Stimulated activated memory B cell treated with anti-CD40 and anti-IgM and Interleukin-4, amounts not matched to agents 10 μg/mL and 1 μg/mL and 100 μg/mL, for 72 hours (primary cell): ENCODE data around the gene OR51D1.

Experiments used
- ATAC-seq: fragments of 150-1000 bp; cut with Tn5 transposase; 2 replicates; pipeline ENCODE4 v1.10.0; 2021
- H3K27ac Mint-ChIP-seq: one replicate; pipeline ENCODE4 v1.8.0; 2022; ENCODE audit warnings: mild to moderate bottlenecking, mixed read lengths
- H3K27me3 Mint-ChIP-seq: one replicate; pipeline ENCODE4 v1.8.0; 2022; ENCODE audit warnings: mixed read lengths
- H3K36me3 Mint-ChIP-seq: one replicate; pipeline ENCODE4 v1.8.0; 2022; ENCODE audit warnings: mixed read lengths
- H3K4me1 Mint-ChIP-seq: one replicate; pipeline ENCODE4 v1.8.0; 2022; ENCODE audit warnings: mixed read lengths
- H3K4me3 Mint-ChIP-seq: one replicate; pipeline ENCODE4 v1.8.0; 2022; ENCODE audit warnings: mild to moderate bottlenecking, moderate library complexity, mixed read lengths
- H3K9me3 Mint-ChIP-seq: one replicate; pipeline ENCODE4 v1.8.0; 2022; ENCODE audit warnings: mixed read lengths

OR51D1 gene

DNA sequence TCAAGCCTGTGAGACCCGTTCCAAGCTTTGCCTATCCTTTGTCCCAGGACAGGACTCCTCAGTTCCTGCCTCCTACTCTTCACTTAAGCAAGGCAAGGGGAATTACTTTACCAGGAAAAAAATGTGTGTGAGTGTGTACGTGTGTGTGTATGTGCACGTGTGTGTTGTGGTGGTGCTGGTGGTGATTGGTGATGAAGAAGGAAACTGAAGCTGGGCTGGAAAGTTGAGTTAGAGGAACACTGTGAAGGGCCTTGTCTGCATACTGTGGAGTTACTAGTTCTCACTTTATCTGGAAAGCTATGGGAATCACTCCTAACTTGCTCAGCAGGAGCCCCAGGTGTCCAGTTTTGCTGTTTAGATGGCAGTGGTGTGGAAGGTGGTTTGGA, 378 bp downstream of the OR51D1 start:
- no peak for ATAC-seq
- H3K4me1 Mint-ChIP-seq, result no peaks in the 10 kb centered on the region

DNA sequence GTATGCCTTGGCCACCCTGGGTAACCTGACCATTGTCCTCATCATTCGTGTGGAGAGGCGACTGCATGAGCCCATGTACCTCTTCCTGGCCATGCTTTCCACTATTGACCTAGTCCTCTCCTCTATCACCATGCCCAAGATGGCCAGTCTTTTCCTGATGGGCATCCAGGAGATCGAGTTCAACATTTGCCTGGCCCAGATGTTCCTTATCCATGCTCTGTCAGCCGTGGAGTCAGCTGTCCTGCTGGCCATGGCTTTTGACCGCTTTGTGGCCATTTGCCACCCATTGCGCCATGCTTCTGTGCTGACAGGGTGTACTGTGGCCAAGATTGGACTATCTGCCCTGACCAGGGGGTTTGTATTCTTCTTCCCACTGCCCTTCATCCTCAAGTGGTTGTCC, 2.7 kb downstream of the OR51D1 start:
- ATAC-seq, result no peak
- H3K4me1 Mint-ChIP-seq, result no peaks in the 10 kb centered on the region

More for the DNA sequence above, 378 bp downstream of the OR51D1 start:
- H3K36me3 Mint-ChIP-seq, result no peaks in the 10 kb centered on the region
- no peaks in the 10 kb centered on the region for H3K27me3 Mint-ChIP-seq
- H3K4me3 Mint-ChIP-seq, result no peak overlapping the region
- H3K27ac Mint-ChIP-seq, result no peak overlapping the region
- H3K9me3 Mint-ChIP-seq, result no peaks in the 10 kb centered on the region

DNA sequence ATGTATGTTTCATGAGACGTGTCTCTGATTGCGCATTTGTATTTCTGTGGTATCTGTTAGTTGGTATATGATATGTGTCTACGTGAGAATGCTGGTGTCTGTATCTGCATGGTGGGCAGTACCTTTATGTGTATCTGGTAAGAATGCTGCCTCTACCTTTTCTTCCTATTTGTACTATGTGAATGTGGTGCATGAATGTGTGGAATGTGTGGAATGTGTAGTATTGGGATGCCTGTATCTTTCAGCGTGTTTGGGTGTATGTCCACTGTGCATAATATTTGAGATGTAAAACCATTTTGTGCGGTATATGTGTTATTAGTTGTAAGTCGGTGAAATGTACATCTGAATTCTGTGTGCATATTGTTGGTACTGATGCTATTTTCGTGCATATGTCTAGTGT, 4.2 kb downstream of the OR51D1 start:
- Mint-ChIP-seq H3K27ac (no peak overlapping the region), H3K36me3 (no peaks in the 10 kb centered on the region), H3K4me3 (no peak overlapping the region), H3K27me3 (peaks cover 9% of the 10 kb centered on the region), H3K9me3 (no peaks in the 10 kb centered on the region), H3K4me1 (no peaks in the 10 kb centered on the region)
- ATAC-seq, result no peak

More for the DNA sequence above, 2.7 kb downstream of the OR51D1 start:
- Mint-ChIP-seq H3K27ac (no peak overlapping the region), H3K4me3 (no peak overlapping the region), H3K36me3 (no peaks in the 10 kb centered on the region), H3K9me3 (no peaks in the 10 kb centered on the region), H3K27me3 (peaks cover 4% of the 10 kb centered on the region)

DNA sequence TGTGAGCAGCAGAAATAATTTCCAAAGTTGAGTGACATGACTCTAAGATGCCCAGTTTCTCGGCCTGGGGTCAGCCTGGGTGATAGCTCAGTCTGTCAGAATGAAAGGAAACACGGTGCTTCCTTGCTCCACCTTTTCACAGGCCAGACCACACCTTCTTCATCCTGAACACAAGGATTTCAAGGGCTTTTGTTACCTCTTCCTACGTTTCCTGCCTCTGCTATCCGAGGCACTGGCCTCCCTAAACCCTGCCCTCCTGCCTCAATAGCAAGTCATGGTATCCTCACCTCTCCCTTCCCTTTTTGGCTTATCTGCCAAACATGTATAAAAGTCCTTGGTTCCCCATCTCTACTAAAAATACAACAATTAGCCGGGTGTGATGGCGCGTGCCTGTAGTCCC, 4.8 kb downstream of the OR51D1 start:
- Mint-ChIP-seq H3K27ac (no peak overlapping the region), H3K4me1 (no peaks in the 10 kb centered on the region), H3K27me3 (peaks cover 9% of the 10 kb centered on the region), H3K9me3 (no peaks in the 10 kb centered on the region), H3K36me3 (no peaks in the 10 kb centered on the region), H3K4me3 (no peak overlapping the region)
- ATAC-seq, result no peak

DNA sequence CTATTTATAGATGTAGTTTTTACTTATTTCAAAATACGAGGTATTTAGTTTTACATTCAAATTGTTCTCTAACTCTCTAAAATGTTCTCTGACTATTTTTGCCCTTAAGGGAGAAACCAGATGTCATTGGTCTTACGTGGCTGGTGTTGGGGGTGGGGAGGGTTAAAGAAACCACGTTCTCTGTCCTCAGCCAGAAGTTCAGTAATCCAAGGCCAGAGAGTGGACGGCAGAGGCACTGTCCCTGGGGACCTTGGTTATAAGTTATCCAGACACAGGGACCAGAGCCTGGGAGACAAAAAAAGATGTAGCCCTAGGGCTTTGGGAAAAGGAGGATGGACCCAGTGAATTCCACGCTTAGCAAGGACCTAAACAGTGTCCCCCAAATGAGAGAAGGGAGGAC, 5.8 kb downstream of the OR51D1 start:
- Mint-ChIP-seq H3K36me3 (no peaks in the 10 kb centered on the region), H3K4me3 (no peak overlapping the region)

DNA sequence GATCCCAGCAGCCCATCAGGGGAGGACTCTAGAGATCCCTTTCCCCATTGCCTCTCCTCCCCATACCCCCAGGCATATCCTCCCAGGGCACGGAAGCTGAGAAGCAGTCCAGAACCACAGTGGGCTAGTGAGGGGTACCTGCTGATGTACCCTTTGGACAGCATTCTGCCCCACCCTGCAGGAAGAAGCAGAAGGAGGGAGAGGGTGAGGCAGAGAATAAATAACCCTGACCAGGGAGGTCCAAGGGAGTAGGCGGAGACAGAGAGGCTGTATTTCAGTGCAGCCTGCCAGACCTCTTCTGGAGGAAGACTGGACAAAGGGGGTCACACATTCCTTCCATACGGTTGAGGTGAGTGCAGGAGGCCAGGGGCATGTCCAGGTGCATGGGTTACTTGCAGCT, 6.4 kb downstream of the OR51D1 start, which contains the start of gene OR51E1:
TSS of gene OR51E1 (plus strand) at position 301 of the 400 bp plus-strand sequence. CDS start 8,545 bp downstream, outside the sequence.
- peaks cover 9% of the 10 kb centered on the region for H3K27me3 Mint-ChIP-seq
- H3K36me3 Mint-ChIP-seq, result no peaks in the 10 kb centered on the region
- no peaks in the 10 kb centered on the region for H3K9me3 Mint-ChIP-seq
- H3K4me1 Mint-ChIP-seq, result no peaks in the 10 kb centered on the region
- no peak within 1 kb of the TSS for H3K4me3 Mint-ChIP-seq
- peak; percentile 13 for ATAC-seq
- H3K27ac Mint-ChIP-seq, result no peak within 1 kb of the TSS

More for the DNA sequence above, 5.8 kb downstream of the OR51D1 start:
- H3K27ac Mint-ChIP-seq, result no peak overlapping the region
- H3K9me3 Mint-ChIP-seq, result no peaks in the 10 kb centered on the region
- H3K4me1 Mint-ChIP-seq, result no peaks in the 10 kb centered on the region
- H3K27me3 Mint-ChIP-seq, result peaks cover 9% of the 10 kb centered on the region
- ATAC-seq, result no peak

DNA sequence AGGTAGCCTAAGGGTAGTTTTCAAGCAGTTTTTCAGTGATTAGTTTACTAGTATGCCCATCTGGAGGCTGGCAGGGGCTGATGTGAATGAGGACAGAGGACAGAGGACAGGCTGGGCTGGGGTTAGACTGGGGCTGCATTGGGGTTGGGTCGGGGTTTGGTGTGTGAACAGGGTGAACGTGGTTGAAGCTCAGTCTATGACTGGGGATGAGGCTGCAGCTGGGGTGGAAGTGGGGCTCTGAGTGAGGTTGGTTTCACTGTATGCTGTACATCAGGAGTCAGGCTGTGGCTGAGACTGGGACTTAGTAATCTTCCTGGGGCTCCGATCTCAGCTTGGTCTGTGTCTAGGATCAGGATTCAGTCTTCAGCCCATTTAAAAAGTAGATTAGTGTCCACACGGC, 7.0 kb downstream of the OR51D1 start:
- Mint-ChIP-seq H3K36me3 (no peaks in the 10 kb centered on the region), H3K27ac (no peak overlapping the region), H3K4me3 (no peak overlapping the region), H3K27me3 (peaks cover 9% of the 10 kb centered on the region), H3K9me3 (no peaks in the 10 kb centered on the region), H3K4me1 (no peaks in the 10 kb centered on the region)
- ATAC-seq, result peak; percentile 25

DNA sequence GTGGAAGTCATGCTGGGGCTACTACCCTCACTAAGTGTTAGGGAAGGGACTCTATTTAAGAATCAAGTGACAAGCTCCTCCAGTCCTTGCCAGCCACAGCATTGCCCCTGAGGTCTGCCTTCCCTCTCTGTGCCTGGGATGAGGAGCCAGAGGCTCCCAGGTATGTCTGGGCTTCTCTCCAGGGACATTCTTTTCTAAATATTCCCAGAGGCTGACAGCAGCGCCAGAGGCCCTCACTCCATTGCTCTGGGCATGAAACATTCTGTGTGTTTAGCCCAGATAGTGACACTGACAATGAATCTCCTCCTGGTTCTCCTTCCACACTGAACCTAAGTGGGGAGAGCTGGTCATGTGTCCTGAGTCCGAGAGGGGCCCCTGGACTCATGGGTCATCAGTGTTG, 8.7 kb downstream of the OR51D1 start:
- H3K9me3 Mint-ChIP-seq, result no peaks in the 10 kb centered on the region

DNA sequence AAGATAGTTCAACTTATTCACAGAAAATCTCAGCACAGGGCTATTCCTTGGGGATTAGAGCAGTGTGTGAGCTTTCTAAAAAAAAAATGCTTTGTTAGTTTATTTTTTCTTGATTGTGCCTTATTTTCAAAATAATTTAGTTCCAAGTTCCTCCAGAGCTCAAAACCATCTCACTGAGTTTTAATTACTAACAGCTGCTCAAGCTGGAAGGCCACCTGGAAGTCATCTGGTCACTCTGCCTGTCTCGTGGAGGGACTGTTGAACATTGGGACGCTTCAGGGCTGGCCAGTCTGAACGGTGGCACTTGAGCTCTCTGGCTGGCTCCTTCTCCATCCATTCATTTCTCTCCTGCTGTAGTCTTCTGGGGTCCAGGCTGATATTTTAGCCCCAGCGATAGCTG, 10.5 kb downstream of the OR51D1 start:
- Mint-ChIP-seq H3K27me3 (peaks cover 9% of the 10 kb centered on the region), H3K27ac (no peak overlapping the region), H3K9me3 (no peaks in the 10 kb centered on the region), H3K4me1 (no peaks in the 10 kb centered on the region), H3K36me3 (no peaks in the 10 kb centered on the region), H3K4me3 (no peak overlapping the region)
- ATAC-seq, result no peak

More for the DNA sequence above, 8.7 kb downstream of the OR51D1 start:
- Mint-ChIP-seq H3K27me3 (peaks cover 9% of the 10 kb centered on the region), H3K4me3 (no peak overlapping the region), H3K4me1 (no peaks in the 10 kb centered on the region), H3K36me3 (no peaks in the 10 kb centered on the region), H3K27ac (no peak overlapping the region)
- ATAC-seq, result no peak

DNA sequence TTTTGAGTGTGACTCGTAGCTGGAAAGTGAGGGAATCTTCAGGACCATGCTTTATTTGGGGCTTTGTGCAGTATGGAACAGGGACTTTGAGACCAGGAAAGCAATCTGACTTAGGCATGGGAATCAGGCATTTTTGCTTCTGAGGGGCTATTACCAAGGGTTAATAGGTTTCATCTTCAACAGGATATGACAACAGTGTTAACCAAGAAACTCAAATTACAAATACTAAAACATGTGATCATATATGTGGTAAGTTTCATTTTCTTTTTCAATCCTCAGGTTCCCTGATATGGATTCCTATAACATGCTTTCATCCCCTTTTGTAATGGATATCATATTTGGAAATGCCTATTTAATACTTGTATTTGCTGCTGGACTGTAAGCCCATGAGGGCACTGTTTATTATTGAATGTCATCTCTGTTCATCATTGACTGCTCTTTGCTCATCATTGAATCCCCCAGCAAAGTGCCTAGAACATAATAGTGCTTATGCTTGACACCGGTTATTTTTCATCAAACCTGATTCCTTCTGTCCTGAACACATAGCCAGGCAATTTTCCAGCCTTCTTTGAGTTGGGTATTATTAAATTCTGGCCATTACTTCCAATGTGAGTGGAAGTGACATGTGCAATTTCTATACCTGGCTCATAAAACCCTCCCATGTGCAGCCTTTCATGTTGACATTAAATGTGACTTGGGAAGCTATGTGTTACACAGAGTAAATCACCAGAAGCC, 17.5 kb downstream of the OR51D1 start:
- Mint-ChIP-seq H3K9me3 (no peaks in the 10 kb centered on the region), H3K4me3 (no peak overlapping the region), H3K27ac (no peak overlapping the region), H3K4me1 (no peaks in the 10 kb centered on the region), H3K36me3 (no peaks in the 10 kb centered on the region), H3K27me3 (no peaks in the 10 kb centered on the region)
- ATAC-seq, result no peak

DNA sequence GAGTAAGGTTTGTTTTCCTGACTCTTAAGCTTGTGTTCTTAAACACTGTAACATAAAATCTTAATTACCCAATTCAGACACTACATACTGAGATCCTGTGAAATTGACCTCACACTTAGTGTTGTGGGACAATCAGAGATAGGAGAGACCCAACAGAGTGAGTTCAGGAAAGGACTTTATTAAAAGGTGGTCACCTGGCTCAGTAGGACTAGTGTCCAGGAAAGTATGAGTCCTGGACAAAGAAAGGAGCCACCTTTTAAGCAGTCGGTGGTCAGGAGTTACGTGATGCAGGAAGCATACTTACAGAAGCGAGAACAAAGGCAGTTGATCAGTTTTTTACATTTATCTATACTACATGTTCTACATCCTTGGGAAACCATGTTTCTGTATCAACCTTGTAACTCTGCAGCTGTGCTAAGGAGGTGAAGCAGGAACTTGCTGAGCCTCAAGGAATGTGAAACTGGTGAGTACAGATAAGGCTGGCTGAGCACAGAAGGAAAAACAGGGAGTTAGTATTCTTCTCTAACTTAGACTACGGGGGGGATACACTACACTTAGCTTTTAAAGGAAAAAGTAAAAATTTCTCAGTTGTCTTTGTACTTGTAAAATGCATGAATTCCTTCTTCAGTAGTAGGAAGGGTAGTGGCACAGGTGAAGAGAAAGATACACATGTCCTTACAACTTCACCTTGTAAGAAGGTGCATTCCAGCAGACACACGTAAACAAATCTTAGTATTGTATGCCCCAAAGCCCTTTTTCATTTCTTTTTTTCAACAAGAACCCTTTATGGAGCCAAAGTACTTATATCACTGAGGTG, 21.6 kb downstream of the OR51D1 start:
- Mint-ChIP-seq H3K9me3 (no peaks in the 10 kb centered on the region), H3K27ac (no peak overlapping the region), H3K36me3 (no peaks in the 10 kb centered on the region), H3K4me3 (no peak overlapping the region), H3K4me1 (no peaks in the 10 kb centered on the region), H3K27me3 (peaks cover 26% of the 10 kb centered on the region)
- ATAC-seq, result no peak

DNA sequence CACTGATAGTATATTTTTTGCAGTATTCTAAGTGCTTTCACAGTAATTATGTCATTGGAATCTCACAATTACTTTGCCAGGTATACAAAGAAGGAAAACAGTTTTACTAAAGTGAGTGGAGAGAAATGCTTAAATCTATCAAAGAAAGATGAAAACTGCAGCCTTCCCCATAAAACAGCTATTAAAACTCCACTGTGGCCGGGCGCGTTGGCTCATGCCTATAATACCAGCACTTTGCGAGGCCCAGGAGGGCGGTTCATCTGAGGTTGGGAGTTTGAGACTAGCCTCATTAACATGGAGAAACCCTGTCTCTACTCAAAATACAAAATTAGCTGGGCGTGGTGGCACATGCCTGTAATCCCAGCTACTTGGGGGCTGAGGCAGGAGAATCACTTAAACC, 25.6 kb downstream of the OR51D1 start:
- H3K27ac Mint-ChIP-seq, result no peak overlapping the region
- H3K4me1 Mint-ChIP-seq, result no peaks in the 10 kb centered on the region
- no peak overlapping the region for H3K4me3 Mint-ChIP-seq
- ATAC-seq, result no peak
- peaks cover 26% of the 10 kb centered on the region for H3K27me3 Mint-ChIP-seq
- H3K9me3 Mint-ChIP-seq, result no peaks in the 10 kb centered on the region
- no peaks in the 10 kb centered on the region for H3K36me3 Mint-ChIP-seq

DNA sequence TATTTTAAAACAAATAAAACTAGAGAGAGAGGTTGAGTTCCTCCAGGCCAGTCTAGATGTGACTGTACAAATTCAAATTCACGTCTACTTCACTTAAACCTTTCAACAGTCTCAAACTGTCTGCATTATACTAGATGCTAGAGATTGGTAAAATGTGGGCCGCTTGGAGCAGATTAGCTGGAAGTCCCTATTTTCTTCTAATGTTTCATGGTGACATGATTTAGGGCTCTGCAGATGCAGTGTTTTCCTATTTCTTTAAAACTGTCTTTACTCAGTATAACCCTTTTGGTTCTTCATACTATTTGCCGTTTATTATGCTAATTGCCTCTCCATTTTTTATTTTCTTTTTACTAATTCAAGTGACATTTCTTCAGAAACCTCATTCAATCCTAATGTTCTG, 26.9 kb downstream of the OR51D1 start:
- H3K36me3 Mint-ChIP-seq, result no peaks in the 10 kb centered on the region

DNA sequence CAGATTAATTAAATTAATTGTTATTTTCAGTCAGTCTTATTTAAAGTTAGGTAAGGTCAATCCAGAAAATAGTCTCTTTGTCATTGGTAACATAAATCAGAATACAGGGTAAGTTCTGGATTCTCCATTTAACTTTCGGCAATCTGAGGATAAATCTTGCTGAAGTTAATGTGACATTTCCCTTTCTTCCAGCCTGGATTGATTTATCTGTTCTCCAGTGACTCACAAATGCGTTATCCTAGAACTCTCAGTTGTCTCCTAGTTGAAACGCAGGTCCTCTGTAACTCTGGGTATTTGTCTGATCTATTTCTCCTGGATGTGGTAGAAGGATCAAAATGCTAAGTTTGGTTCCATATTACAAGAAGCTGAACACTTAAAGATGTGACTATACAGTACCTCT, 27.5 kb downstream of the OR51D1 start:
- no peak overlapping the region for H3K27ac Mint-ChIP-seq
- ATAC-seq, result no peak
- H3K4me1 Mint-ChIP-seq, result no peaks in the 10 kb centered on the region
- H3K27me3 Mint-ChIP-seq, result peaks cover 26% of the 10 kb centered on the region
- H3K36me3 Mint-ChIP-seq, result no peaks in the 10 kb centered on the region
- no peaks in the 10 kb centered on the region for H3K9me3 Mint-ChIP-seq
- no peak overlapping the region for H3K4me3 Mint-ChIP-seq

More for the DNA sequence above, 26.9 kb downstream of the OR51D1 start:
- Mint-ChIP-seq H3K27ac (no peak overlapping the region), H3K9me3 (no peaks in the 10 kb centered on the region), H3K4me3 (no peak overlapping the region), H3K27me3 (peaks cover 26% of the 10 kb centered on the region), H3K4me1 (no peaks in the 10 kb centered on the region)
- no peak for ATAC-seq

DNA sequence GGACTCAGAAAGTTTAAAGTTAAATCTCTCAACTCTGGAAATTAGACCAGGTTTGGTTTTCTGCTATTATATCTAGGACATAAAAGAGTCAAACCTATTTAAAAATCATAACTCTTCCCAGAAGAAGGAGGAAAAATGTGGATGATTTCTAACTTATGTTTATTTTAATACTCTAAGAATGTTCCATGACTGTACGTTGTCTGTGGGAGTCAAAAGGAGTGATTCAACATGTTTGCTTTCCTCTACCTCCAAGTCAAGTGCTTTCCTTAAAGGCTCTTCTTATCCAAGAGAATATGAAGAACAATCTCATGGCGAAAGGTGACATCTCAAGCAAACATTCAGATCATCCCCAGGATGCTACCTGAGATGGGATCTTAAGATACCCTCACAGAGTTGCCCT, 28.1 kb downstream of the OR51D1 start:
- no peaks in the 10 kb centered on the region for H3K36me3 Mint-ChIP-seq
- no peak overlapping the region for H3K4me3 Mint-ChIP-seq
- no peak overlapping the region for H3K27ac Mint-ChIP-seq
- H3K4me1 Mint-ChIP-seq, result no peaks in the 10 kb centered on the region
- ATAC-seq, result no peak
- H3K27me3 Mint-ChIP-seq, result peaks cover 22% of the 10 kb centered on the region
- H3K9me3 Mint-ChIP-seq, result no peaks in the 10 kb centered on the region

DNA sequence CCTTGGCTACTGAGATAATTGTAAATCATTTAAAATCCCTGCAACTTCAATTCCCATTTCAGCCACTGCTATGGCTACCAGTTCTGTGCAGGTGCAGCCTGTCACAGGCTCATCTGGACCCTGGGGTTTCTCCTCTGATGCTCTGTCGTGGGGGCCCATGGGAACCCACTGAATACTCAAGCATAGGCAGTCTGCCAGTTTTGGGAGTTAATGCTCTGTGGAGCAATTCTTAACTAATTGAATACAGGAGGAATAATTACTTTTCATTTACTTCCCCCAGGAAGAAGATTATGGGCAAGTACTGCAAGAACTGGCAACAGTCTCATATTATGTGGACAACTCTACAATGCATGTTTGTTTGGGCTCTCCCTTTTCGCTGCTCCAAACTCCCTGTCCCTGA, 34.5 kb downstream of the OR51D1 start:
- Mint-ChIP-seq H3K27me3 (peaks cover 29% of the 10 kb centered on the region), H3K4me3 (no peak overlapping the region), H3K4me1 (no peaks in the 10 kb centered on the region), H3K27ac (no peak overlapping the region), H3K9me3 (no peaks in the 10 kb centered on the region), H3K36me3 (no peaks in the 10 kb centered on the region)
- no peak for ATAC-seq
